ENCODE measurements around the gene EPO.

EPO gene

GRCh38 chr7:100680576-100681271 lies 39.5 kb upstream of the EPO start:
- no peak for TF ChIP-seq CTCF (IDR thresholded peaks at IDR 0.05)

- no peak for TF ChIP-seq CTCF (IDR thresholded peaks at IDR 0.05)
Measured at GRCh38 chr7:100681491-100682227, 38.6 kb upstream of the EPO start.

- no peak for TF ChIP-seq CTCF (IDR thresholded peaks at IDR 0.05)
Measured at GRCh38 chr7:100682228-100682741, 38.0 kb upstream of the EPO start.

GRCh38 chr7:100682991-100683658 lies 37.1 kb upstream of the EPO start:
- TF ChIP-seq CTCF (IDR thresholded peaks at IDR 0.05) = no peak

- TF ChIP-seq CTCF (IDR thresholded peaks at IDR 0.05) = no peak
Measured at GRCh38 chr7:100683659-100684533, 36.4 kb upstream of the EPO start.

- no peak for TF ChIP-seq CTCF (IDR thresholded peaks at IDR 0.05)
Measured at GRCh38 chr7:100684534-100685042, 35.7 kb upstream of the EPO start.
